A673 (cell line): ENCODE results near the gene MICAL2. TPM values are rescaled to one million over a fixed set of nuclear protein-coding genes. Genes with fewer than 3 reads are reported as not detected.

Experiments used
- BruUV-seq: library from RNA; stranded (reverse); fragments of 400-500 nt; replicated peaks from 2 replicates; lab custom pipeline; 2021; lab: Mats Ljungman, UMichigan
- CTCF ChIA-PET: fragments of 300-600 bp; sonication (Branson Sonifier 250); formaldehyde crosslinking; loops from one replicate; lab custom pipeline; 2022; ENCODE audit warnings: antibody characterized with exemption; lab: Charles Lee
- POLR2A ChIA-PET: fragments of 300-600 bp; sonication (Branson Sonifier 250); formaldehyde crosslinking; loops from one replicate; lab custom pipeline; 2022; ENCODE audit warnings: antibody characterized with exemption; ENCODE audit not compliant: low non-redundant PET; lab: Charles Lee
- DNase-seq: peaks from one replicate; pipeline ENCODE4 v3.0.0-alpha.2; 2015; ENCODE audit warnings: low spot score
- H3K27ac ChIP-seq: fragments of 200-600 bp; sonication (generic); 2 replicates; pipeline ENCODE4 v1.5.1; 2016; ENCODE audit warnings: mixed run types, low read depth, mild to moderate bottlenecking, mixed read lengths, antibody characterized with exemption, low read length; ENCODE audit not compliant: poor library complexity, severe bottlenecking
- H3K27me3 ChIP-seq: fragments of 200-600 bp; sonication (generic); replicated peaks from 2 replicates; pipeline ENCODE4 v1.6.1; 2017; ENCODE audit warnings: mixed run types, low read depth, mild to moderate bottlenecking, mixed read lengths, antibody characterized with exemption, low read length; ENCODE audit not compliant: insufficient read depth, poor library complexity
- H3K36me3 ChIP-seq: fragments of 200-600 bp; sonication (generic); 2 replicates; pipeline ENCODE4 v1.6.1; 2016; ENCODE audit warnings: mixed run types, mild to moderate bottlenecking, mixed read lengths, antibody characterized with exemption, low read length; ENCODE audit not compliant: insufficient read depth, poor library complexity, severe bottlenecking
- H3K4me1 ChIP-seq: fragments of 200-600 bp; sonication (generic); 2 replicates; pipeline ENCODE4 v1.6.1; 2017; ENCODE audit warnings: mixed run types, mild to moderate bottlenecking, mixed read lengths, antibody characterized with exemption, low read length; ENCODE audit not compliant: insufficient read depth, poor library complexity, severe bottlenecking
- H3K4me3 ChIP-seq: fragments of 200-600 bp; sonication (generic); 2 replicates; pipeline ENCODE4 v1.5.1; 2016; ENCODE audit warnings: low read depth, mixed run types, mild to moderate bottlenecking, mixed read lengths, low read length; ENCODE audit not compliant: poor library complexity, severe bottlenecking
- H3K9me3 ChIP-seq: fragments of 200-600 bp; sonication (generic); 2 replicates; pipeline ENCODE4 v1.6.1; 2016; ENCODE audit warnings: mixed run types, low read depth, mild to moderate bottlenecking, mixed read lengths, antibody characterized with exemption, low read length; ENCODE audit not compliant: poor library complexity, severe bottlenecking
- CTCF ChIP-seq: fragments of 300-800, 200-600 bp; sonication (generic); conservative IDR thresholded peaks from 2 replicates; pipeline ENCODE4 v1.5.1; 2017; ENCODE audit warnings: low read depth, mild to moderate bottlenecking, antibody characterized with exemption, low read length, moderate library complexity, mixed read lengths
- EZH2 ChIP-seq: fragments of 200-600 bp; sonication (generic); IDR thresholded peaks from 2 replicates; pipeline ENCODE4 v1.6.1; 2017; ENCODE audit warnings: borderline replicate concordance, low read depth, mild to moderate bottlenecking, mixed read lengths, antibody characterized with exemption, low read length; ENCODE audit not compliant: poor library complexity, severe bottlenecking
- intact Hi-C: fragments of 100-400 bp; cut with micrococcal nuclease; formaldehyde crosslinking; loops from one replicate; pipeline ENCODE4 v1.10.0; 2022; ENCODE audit not compliant: unreplicated experiment
- total RNA-seq: library from RNA; stranded (reverse); gene quantifications from 2 replicates; pipeline ENCODE4 v1.2.3, GENCODE V29; 2021

MICAL2 gene
- total RNA-seq, 1 experiment from 2014 or later = 1.1 TPM

GRCh38 chr11:12128301-12128751 lies 17.9 kb downstream of the MICAL2 start:
- no peak for DNase-seq
- intact Hi-C loops = no loop called here
- Histone ChIP-seq H3K36me3 (no peaks in the 10 kb centered on the region), H3K27me3 (no peaks in the 10 kb centered on the region), H3K4me1 (no peaks in the 10 kb centered on the region), H3K9me3 (no peaks in the 10 kb centered on the region), H3K4me3 (no peak overlapping the region), H3K27ac (no peak overlapping the region)
- ChIA-PET CTCF (no interaction called here), POLR2A (no interaction called here)
- TF ChIP-seq CTCF (no peak), EZH2 (no peak)
- no TSS peak for BruUV-seq

DNA sequence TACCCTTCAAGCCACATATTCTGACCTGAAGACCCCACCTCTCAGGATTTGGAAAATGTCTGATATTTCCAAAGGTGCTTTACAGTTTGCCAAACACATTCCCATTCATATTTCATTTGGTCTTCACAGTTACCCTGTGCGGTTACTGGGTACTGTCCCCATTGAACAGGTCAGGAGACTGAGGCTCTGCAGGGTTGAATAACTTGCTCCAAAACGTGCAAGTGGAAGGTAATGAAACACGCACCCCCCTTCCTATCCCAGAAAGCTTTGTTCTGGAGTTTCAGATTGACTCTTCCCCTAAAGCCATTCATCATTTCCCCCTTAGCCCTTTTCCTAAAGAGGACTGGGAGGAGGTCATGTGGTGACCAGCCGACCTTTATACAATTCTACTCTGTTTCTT lies 18.8 kb downstream of the MICAL2 start:
- TF ChIP-seq EZH2 (no peak), CTCF (no peak)
- Histone ChIP-seq H3K36me3 (no peaks in the 10 kb centered on the region), H3K9me3 (no peaks in the 10 kb centered on the region), H3K27ac (no peak overlapping the region), H3K4me1 (no peaks in the 10 kb centered on the region), H3K27me3 (no peaks in the 10 kb centered on the region), H3K4me3 (no peak overlapping the region)
- BruUV-seq = no TSS peak
- no peak for DNase-seq
- POLR2A ChIA-PET = no interaction called here
- CTCF ChIA-PET = no interaction called here
- intact Hi-C loops = no loop called here

DNA sequence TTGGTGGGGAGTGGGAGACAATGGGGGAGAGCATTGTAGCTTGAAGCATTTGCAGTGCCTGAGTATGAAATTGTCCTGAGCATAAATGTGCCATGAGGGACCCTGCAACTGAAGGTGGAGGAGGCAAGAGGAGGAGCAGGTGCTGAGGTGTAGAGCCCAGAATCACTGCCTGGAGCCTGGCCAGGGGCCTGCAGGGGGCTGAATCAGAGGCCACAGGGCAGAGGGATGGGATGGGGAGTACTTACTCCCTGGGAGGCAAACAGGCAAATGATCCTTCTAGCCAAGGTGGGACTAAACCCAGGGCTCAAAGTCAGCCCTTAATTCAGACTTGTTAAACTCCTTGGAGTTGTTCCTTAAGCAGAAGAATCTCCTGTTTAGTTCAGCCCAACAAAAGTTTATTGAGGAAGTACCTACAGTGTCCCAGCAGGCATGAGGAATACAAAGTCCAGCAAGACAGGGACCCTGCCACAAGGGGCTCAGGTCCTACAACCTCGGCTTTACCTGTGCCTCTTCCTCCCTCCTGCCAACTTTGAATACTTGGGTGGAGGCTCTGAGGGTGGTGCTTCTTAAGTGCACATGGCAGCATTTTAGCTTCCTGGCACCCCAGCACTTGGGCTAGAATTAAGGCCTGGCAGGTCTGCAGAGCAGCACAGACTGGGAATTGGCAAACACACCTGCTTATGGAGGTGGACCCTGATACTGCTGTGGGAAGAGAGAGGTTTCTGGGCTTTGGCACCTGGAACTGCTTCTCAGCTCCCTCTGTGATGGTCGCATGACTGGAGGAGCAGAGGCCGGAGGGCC lies 20.0 kb downstream of the MICAL2 start:
- TF ChIP-seq CTCF = no peak
- TF ChIP-seq EZH2 = no peak
- H3K4me1 ChIP-seq = no peaks in the 10 kb centered on the region
- DNase-seq = no peak
- CTCF ChIA-PET = no interaction called here
- POLR2A ChIA-PET = no interaction called here
- H3K4me3 ChIP-seq = no peak overlapping the region
- no peaks in the 10 kb centered on the region for H3K36me3 ChIP-seq
- intact Hi-C loops = no loop called here
- no peaks in the 10 kb centered on the region for H3K9me3 ChIP-seq
- H3K27ac ChIP-seq = no peak overlapping the region
- H3K27me3 ChIP-seq = no peaks in the 10 kb centered on the region
- no TSS peak for BruUV-seq
